CD14-positive monocyte (primary cell): ENCODE data around the gene IFNG. TPM values are rescaled to one million over a fixed set of nuclear protein-coding genes. Genes with fewer than 3 reads are reported as not detected.

Experiments used
- DNase-seq, 3 donors: peaks; one replicate each; pipeline ENCODE4 v3.0.0-alpha.2; 2011 to 2022
- H2AFZ ChIP-seq: 2 replicates; pipeline ENCODE4 v1.6.0; 2012; ENCODE audit warnings: mild to moderate bottlenecking, low read depth, low read length, inconsistent platforms; ENCODE audit not compliant: insufficient read depth, poor library complexity, severe bottlenecking
- H3K27ac ChIP-seq, 2 donors: 1 replicate in 1 of 2; 2 replicates in 1 of 2; pipeline ENCODE4 v1.5.1; 2012 to 2013; ENCODE audit warnings: low read length in 2 of 2, control low read depth in 1 of 2, inconsistent platforms in 1 of 2, low read depth in 1 of 2, mild to moderate bottlenecking in 1 of 2
- H3K27me3 ChIP-seq, 2 donors: one replicate each; pipeline versions ENCODE4 v1.6.0 to v1.6.1; 2011 to 2013; ENCODE audit warnings: low read length in 2 of 2; ENCODE audit not compliant: control insufficient read depth in 2 of 2, insufficient read depth in 2 of 2
- H3K36me3 ChIP-seq, 2 donors: replicated peaks in 1 of 2; 1 replicate in 1 of 2; 2 replicates in 1 of 2; pipeline versions ENCODE4 v1.5.1 to v1.6.1; 2012 to 2013; ENCODE audit warnings: low read length in 2 of 2, control low read depth in 1 of 2, inconsistent platforms in 1 of 2, mild to moderate bottlenecking in 1 of 2; ENCODE audit not compliant: insufficient read depth in 2 of 2, control insufficient read depth in 1 of 2
- H3K4me1 ChIP-seq, 2 donors: 1 replicate in 1 of 2; 2 replicates in 1 of 2; pipeline versions ENCODE4 v1.5.1 to v1.6.1; 2012 to 2013; ENCODE audit warnings: low read length in 2 of 2, control low read depth in 1 of 2, inconsistent platforms in 1 of 2, mild to moderate bottlenecking in 1 of 2, moderate library complexity in 1 of 2; ENCODE audit not compliant: insufficient read depth in 2 of 2, control insufficient read depth in 1 of 2
- H3K4me2 ChIP-seq: replicated peaks from 2 replicates; pipeline ENCODE3; 2012; ENCODE audit warnings: low read length, moderate library complexity, mild to moderate bottlenecking; ENCODE audit not compliant: poor library complexity, severe bottlenecking; ENCODE audit errors: extremely low read depth
- H3K4me3 ChIP-seq, 3 experiments: fragments of 200-600 bp in 1 of 3; sonication (generic) in 1 of 3; replicated peaks in 1 of 3; 1 replicate in 2 of 3; 2 replicates in 1 of 3; pipeline ENCODE4 v1.5.1; 2011 to 2013; ENCODE audit warnings: low read length in 3 of 3, mild to moderate bottlenecking in 3 of 3, control low read depth in 2 of 3, low read depth in 2 of 3, inconsistent platforms in 1 of 3, moderate library complexity in 1 of 3
- H3K79me2 ChIP-seq: 2 replicates; pipeline ENCODE4 v1.6.0; 2012; ENCODE audit warnings: mild to moderate bottlenecking, control low read depth, inconsistent platforms, low read length, moderate library complexity; ENCODE audit not compliant: insufficient read depth
- H3K9ac ChIP-seq: 2 replicates; pipeline ENCODE4 v1.6.0; 2017; ENCODE audit warnings: low read length, mild to moderate bottlenecking; ENCODE audit not compliant: insufficient read depth, poor library complexity, severe bottlenecking
- H3K9me3 ChIP-seq, 2 donors: replicated peaks in 1 of 2; 1 replicate in 1 of 2; 2 replicates in 1 of 2; pipeline versions ENCODE4 v1.5.1 to v1.6.1; 2012 to 2013; ENCODE audit warnings: low read length in 2 of 2, control low read depth in 1 of 2; ENCODE audit not compliant: control insufficient read depth in 1 of 2, insufficient read depth in 1 of 2
- H4K20me1 ChIP-seq: 2 replicates; pipeline ENCODE4 v1.6.0; 2012; ENCODE audit warnings: mild to moderate bottlenecking, low read length, control low read depth, moderate library complexity; ENCODE audit not compliant: insufficient read depth
- H3K27ac Mint-ChIP-seq, 7 donors: one replicate each; pipeline ENCODE4 v1.8.0; 2020; ENCODE audit warnings: mild to moderate bottlenecking in 7 of 7, mixed read lengths in 7 of 7, moderate library complexity in 6 of 7, inconsistent platforms in 2 of 7
- H3K27me3 Mint-ChIP-seq, 3 donors: one replicate each; pipeline ENCODE4 v1.8.0; 2021 to 2022; ENCODE audit warnings: low read depth in 3 of 3, mild to moderate bottlenecking in 3 of 3, mixed read lengths in 3 of 3, moderate library complexity in 3 of 3, inconsistent platforms in 1 of 3
- H3K36me3 Mint-ChIP-seq, 2 donors: one replicate each; pipeline ENCODE4 v1.8.0; 2020; ENCODE audit warnings: mixed read lengths in 2 of 2, inconsistent platforms in 1 of 2, mild to moderate bottlenecking in 1 of 2
- H3K4me1 Mint-ChIP-seq: one replicate; pipeline ENCODE4 v1.8.0; 2020; ENCODE audit warnings: mild to moderate bottlenecking, mixed read lengths
- H3K4me3 Mint-ChIP-seq, 2 donors: one replicate each; pipeline ENCODE4 v1.8.0; 2020; ENCODE audit warnings: mild to moderate bottlenecking in 2 of 2, mixed read lengths in 2 of 2, moderate library complexity in 1 of 2
- H3K9me3 Mint-ChIP-seq, 7 donors: one replicate each; pipeline ENCODE4 v1.8.0; 2020 to 2022; ENCODE audit warnings: mixed read lengths in 7 of 7, mild to moderate bottlenecking in 6 of 7, moderate library complexity in 6 of 7, inconsistent platforms in 2 of 7
- WGBS: methylation state at CpG from one replicate; pipeline ENCODE4 v1.1.5; 2013; ENCODE audit warnings: missing lambda C conversion rate; ENCODE audit not compliant: insufficient coverage; 5-methylcytosine and 5-hydroxymethylcytosine counted together
- intact Hi-C, 2 donors: fragments of 100-400 bp; cut with micrococcal nuclease; formaldehyde crosslinking; loops; one replicate each; pipeline versions ENCODE4 v1.15.0 to v1.15.1; 2023
- polyA plus RNA-seq, 3 donors: library from polyadenylated mRNA; depleted of rRNA in 1 of 3; unstranded in 2 of 3; stranded (reverse) in 1 of 3; fragments of 300-500 nt in 2 of 3; fragments of >200 nt in 1 of 3; fragmentation: Illumina TruSeq in 2 of 3; gene quantifications; 1 replicate in 2 of 3; 2 replicates in 1 of 3; pipeline ENCODE4 v1.2.3, GENCODE V29; 2012 to 2021
- TF ChIP-seq, protein P1 (sequence below): fragments of 200-600 bp; IDR thresholded peaks from one replicate; pipeline ENCODE4 v1.8.0; 2022; ENCODE audit warnings: antibody characterized with exemption, mild to moderate bottlenecking

Gene IFNG
- polyA plus RNA-seq, 3 donors = not detected

DNA sequence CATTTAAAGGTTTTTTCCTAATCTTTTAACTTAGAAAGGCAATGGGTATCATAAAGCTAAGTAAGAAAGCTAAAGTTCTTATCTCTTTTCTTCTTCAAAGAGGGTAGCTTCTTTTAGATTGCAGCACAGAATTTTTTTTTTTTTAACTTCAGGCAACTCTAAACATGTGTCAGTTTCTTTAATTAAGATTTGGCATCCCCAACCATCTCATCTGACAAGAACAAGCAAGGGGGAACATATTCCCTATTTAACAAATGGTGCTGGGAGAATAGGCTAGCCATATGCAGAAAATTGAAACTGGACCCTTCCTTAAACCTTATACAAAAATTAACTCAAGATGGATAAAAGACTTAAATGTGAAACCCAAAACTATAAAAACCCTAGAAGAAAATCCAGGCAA, 14.3 kb upstream of the IFNG start:
- Histone ChIP-seq H3K9me3 (no peaks in the 10 kb centered on the region), H3K27me3 (no peaks in the 10 kb centered on the region), H2AFZ (no peak overlapping the region), H3K27ac (no peak overlapping the region), H3K4me1 (no peaks in the 10 kb centered on the region), H3K36me3 (no peaks in the 10 kb centered on the region), H3K4me3 (no peak overlapping the region), H3K79me2 (no peaks in the 10 kb centered on the region), H3K9ac (no peak overlapping the region), H3K4me2 (no peak overlapping the region), H4K20me1 (no peaks in the 10 kb centered on the region)
- no peak for DNase-seq
- intact Hi-C loops = no loop called here
- Mint-ChIP-seq H3K4me1 (no peaks in the 10 kb centered on the region), H3K27me3 (peaks cover 0 to 7% (median 0%) of the 10 kb centered on the region in 3 donors), H3K27ac (no peak overlapping the region), H3K9me3 (peaks cover 0 to 3% (median 2%) of the 10 kb centered on the region in 7 donors), H3K36me3 (no peaks in the 10 kb centered on the region), H3K4me3 (no peak overlapping the region)
- TF ChIP-seq, protein P1, sequence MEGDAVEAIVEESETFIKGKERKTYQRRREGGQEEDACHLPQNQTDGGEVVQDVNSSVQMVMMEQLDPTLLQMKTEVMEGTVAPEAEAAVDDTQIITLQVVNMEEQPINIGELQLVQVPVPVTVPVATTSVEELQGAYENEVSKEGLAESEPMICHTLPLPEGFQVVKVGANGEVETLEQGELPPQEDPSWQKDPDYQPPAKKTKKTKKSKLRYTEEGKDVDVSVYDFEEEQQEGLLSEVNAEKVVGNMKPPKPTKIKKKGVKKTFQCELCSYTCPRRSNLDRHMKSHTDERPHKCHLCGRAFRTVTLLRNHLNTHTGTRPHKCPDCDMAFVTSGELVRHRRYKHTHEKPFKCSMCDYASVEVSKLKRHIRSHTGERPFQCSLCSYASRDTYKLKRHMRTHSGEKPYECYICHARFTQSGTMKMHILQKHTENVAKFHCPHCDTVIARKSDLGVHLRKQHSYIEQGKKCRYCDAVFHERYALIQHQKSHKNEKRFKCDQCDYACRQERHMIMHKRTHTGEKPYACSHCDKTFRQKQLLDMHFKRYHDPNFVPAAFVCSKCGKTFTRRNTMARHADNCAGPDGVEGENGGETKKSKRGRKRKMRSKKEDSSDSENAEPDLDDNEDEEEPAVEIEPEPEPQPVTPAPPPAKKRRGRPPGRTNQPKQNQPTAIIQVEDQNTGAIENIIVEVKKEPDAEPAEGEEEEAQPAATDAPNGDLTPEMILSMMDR = no peak

DNA sequence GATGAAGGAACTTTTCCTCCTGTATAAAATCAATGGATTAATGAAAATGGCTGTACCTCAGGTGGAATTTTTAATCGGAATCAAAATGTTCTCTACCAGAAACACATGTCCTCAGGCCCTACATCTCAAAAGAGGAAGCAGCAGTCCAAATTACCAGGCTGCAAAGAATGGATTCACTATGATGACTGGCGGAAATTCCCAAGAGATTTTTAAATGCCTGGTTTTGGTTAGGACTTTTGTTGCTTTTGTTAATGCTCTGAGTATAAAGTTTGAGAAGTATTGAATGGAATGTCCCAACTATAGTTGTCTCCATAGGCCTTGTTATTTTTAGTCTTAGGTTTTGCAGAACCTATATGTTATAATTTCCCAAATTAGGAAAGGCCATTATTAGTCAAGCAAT, 11.2 kb upstream of the IFNG start:
- Mint-ChIP-seq H3K4me3 (no peak overlapping the region), H3K27ac (no peak overlapping the region), H3K36me3 (no peaks in the 10 kb centered on the region), H3K4me1 (no peaks in the 10 kb centered on the region), H3K9me3 (peaks cover 0 to 5% (median 0%) of the 10 kb centered on the region in 7 donors), H3K27me3 (peaks cover 0 to 3% (median 2%) of the 10 kb centered on the region in 3 donors)
- DNase-seq = no peak
- H3K4me2 ChIP-seq = no peak overlapping the region
- H3K9me3 ChIP-seq = no peaks in the 10 kb centered on the region
- H3K27ac ChIP-seq = no peak overlapping the region
- H3K4me3 ChIP-seq = no peak overlapping the region
- H4K20me1 ChIP-seq = no peaks in the 10 kb centered on the region
- H2AFZ ChIP-seq = no peak overlapping the region
- intact Hi-C loops = no loop called here
- H3K27me3 ChIP-seq = no peaks in the 10 kb centered on the region
- H3K79me2 ChIP-seq = no peaks in the 10 kb centered on the region
- H3K9ac ChIP-seq = no peak overlapping the region
- 100% methylated on average over 1 of the region's 2 CpGs for WGBS
- H3K4me1 ChIP-seq = no peaks in the 10 kb centered on the region
- no peaks in the 10 kb centered on the region for H3K36me3 ChIP-seq
- TF ChIP-seq, protein P1 = no peak
